Thymus (tissue), 11 donors: ENCODE results near the gene ITPRID2. TPM values are rescaled to one million over a fixed set of nuclear protein-coding genes. Genes with fewer than 3 reads are reported as not detected.

ENCODE experiments used
- DNase-seq, 9 donors: peaks; one replicate each; pipeline ENCODE4 v3.0.0-alpha.2; 2013; ENCODE audit warnings: low spot score in 9 of 9, low read depth in 6 of 9, missing footprints in 1 of 9
- H3K27ac ChIP-seq, 2 donors: one replicate each; pipeline ENCODE4 v1.5.1; 2013; ENCODE audit warnings: control low read depth in 1 of 2, low read depth in 1 of 2, low read length in 1 of 2, mild to moderate bottlenecking in 1 of 2, moderate library complexity in 1 of 2
- H3K27me3 ChIP-seq, 2 donors: one replicate each; pipeline ENCODE4 v1.5.1; 2013; ENCODE audit warnings: low read length in 1 of 2; ENCODE audit not compliant: control insufficient read depth in 2 of 2, insufficient read depth in 1 of 2
- H3K36me3 ChIP-seq, 2 donors: one replicate each; pipeline ENCODE4 v1.5.1; 2013; ENCODE audit warnings: low read length in 1 of 2, mild to moderate bottlenecking in 1 of 2, moderate library complexity in 1 of 2; ENCODE audit not compliant: control insufficient read depth in 2 of 2, insufficient read depth in 2 of 2
- H3K4me1 ChIP-seq, 2 donors: one replicate each; pipeline ENCODE4 v1.5.1; 2013; ENCODE audit warnings: low read length in 2 of 2; ENCODE audit not compliant: control insufficient read depth in 2 of 2, insufficient read depth in 2 of 2
- H3K4me3 ChIP-seq, 2 donors: one replicate each; pipeline ENCODE4 v1.5.1; 2013; ENCODE audit warnings: low read length in 2 of 2, control low read depth in 1 of 2, mild to moderate bottlenecking in 1 of 2
- H3K9me3 ChIP-seq, 2 donors: one replicate each; pipeline ENCODE4 v1.5.1; 2013; ENCODE audit warnings: low read length in 1 of 2, mild to moderate bottlenecking in 1 of 2; ENCODE audit not compliant: control insufficient read depth in 2 of 2, insufficient read depth in 1 of 2
- WGBS: extraction: QIAGEN DNeasy Blood & Tissue Kit; methylation state at CpG from one replicate; pipeline ENCODE4 v1.1.7; 2013; 5-methylcytosine and 5-hydroxymethylcytosine counted together
- polyA plus RNA-seq: library from polyadenylated mRNA; stranded (reverse); fragments of 200-250 nt; gene quantifications from one replicate; pipeline ENCODE4 v1.2.3, GENCODE V29; 2013
- total RNA-seq: library from RNA; stranded (reverse); fragments of 120-200 nt; gene quantifications from one replicate; pipeline ENCODE4 v1.2.4, GENCODE V29; 2013
- donor health status: healthy.

Gene ITPRID2
- total and polyA plus RNA-seq, 2 donors, result 57.0 to 60.2 TPM

DNA sequence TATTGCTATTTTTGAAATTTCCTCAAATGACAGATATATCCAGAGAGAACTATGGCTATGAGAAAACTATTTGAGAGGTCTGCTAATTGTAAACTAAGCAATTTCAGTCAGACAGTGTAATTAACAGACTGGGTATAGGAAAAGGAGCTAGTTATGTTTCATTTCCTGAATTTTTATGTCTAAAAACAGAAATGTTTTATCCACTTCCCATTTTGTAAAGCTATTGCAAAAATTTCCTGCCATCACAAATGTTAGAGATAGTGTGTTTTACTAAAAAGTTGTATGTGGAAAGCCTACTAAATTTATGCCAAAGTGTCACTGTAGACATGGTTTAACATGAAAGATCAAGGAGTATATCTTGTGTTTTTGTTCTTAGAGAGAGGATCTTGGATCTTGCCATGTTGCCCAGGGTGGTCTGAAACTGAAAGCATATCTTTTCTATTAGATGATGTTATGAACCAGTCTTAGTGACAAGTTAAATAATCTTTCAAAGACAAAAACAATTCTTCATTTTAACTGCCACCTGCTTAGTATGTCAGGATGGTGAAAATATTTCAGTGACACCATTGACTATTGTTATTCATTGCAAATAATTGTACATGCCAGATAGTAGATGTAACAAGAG, 40.5 kb upstream of the ITPRID2 start:
- DNase-seq, result peak in 1 of 9 donors; percentile 12
- H3K27me3 ChIP-seq, result no peaks in the 10 kb centered on the region
- no peaks in the 10 kb centered on the region for H3K36me3 ChIP-seq
- no peaks in the 10 kb centered on the region for H3K4me1 ChIP-seq
- no peak overlapping the region for H3K4me3 ChIP-seq
- no peak overlapping the region for H3K27ac ChIP-seq
- H3K9me3 ChIP-seq, result no peaks in the 10 kb centered on the region

- Histone ChIP-seq H3K4me3 (no peak overlapping the region), H3K27ac (no peak overlapping the region), H3K27me3 (no peaks in the 10 kb centered on the region), H3K36me3 (no peaks in the 10 kb centered on the region), H3K9me3 (no peaks in the 10 kb centered on the region), H3K4me1 (no peaks in the 10 kb centered on the region)
- no peak for DNase-seq
Measured at GRCh38 chr2:181851726-181852125, 39.8 kb upstream of the ITPRID2 start.

GRCh38 chr2:181853696-181854095, 37.8 kb upstream of the ITPRID2 start:
- H3K4me1 ChIP-seq, result no peaks in the 10 kb centered on the region
- no peaks in the 10 kb centered on the region for H3K27me3 ChIP-seq
- H3K4me3 ChIP-seq, result no peak overlapping the region
- H3K9me3 ChIP-seq, result no peaks in the 10 kb centered on the region
- no peak overlapping the region for H3K27ac ChIP-seq
- H3K36me3 ChIP-seq, result no peaks in the 10 kb centered on the region
- no peak for DNase-seq

GRCh38 chr2:181857483-181857882, 34.0 kb upstream of the ITPRID2 start:
- Histone ChIP-seq H3K27ac (no peak overlapping the region), H3K36me3 (no peaks in the 10 kb centered on the region), H3K9me3 (no peaks in the 10 kb centered on the region), H3K4me1 (no peaks in the 10 kb centered on the region), H3K4me3 (no peak overlapping the region), H3K27me3 (no peaks in the 10 kb centered on the region)
- WGBS, result 99% methylated on average over 1 of the region's 1 CpG
- no peak for DNase-seq

DNA sequence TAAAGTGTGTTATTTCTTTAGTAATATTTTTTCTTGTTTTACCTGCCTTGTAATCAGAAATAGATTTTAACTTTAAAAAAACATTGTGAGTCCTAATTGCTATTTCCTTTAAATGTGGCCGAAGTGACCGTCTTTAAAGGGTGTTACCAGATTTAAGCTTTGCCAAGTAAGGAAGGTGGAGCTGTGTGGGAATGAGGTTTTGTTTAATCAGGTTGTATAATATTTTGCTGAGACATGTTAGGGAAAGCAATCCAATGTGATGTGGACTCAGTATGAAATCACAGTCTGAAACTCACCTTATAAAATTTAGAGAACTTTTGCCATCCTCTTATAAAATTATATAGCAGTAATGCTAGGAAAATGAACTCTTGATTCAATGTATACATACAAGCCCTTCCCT, 32.9 kb upstream of the ITPRID2 start:
- over 99% methylated on average over 2 of the region's 2 CpGs for WGBS
- Histone ChIP-seq H3K27ac (no peak overlapping the region), H3K9me3 (no peaks in the 10 kb centered on the region), H3K4me1 (no peaks in the 10 kb centered on the region), H3K36me3 (no peaks in the 10 kb centered on the region), H3K27me3 (no peaks in the 10 kb centered on the region), H3K4me3 (no peak overlapping the region)
- DNase-seq, result no peak

DNA sequence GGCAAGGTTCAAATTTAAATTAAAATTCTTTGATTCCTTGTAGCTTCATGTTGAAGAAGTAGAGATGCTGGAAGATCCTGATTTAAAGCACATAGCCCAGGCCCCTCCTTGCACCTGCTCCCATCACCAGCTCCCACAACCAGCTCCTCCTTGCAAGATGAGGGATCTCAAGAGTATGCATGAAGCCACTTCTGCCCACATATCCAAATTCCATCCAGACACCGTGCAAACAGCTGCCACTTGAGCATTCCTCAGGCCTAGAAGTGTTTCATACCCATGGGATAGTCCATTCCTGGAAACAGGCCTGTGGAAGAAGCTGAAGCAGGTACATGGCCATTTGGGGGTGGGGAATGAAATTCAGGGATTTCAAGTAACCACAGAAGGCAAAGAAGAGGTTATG, 32.4 kb upstream of the ITPRID2 start:
- Histone ChIP-seq H3K4me3 (no peak overlapping the region), H3K4me1 (no peaks in the 10 kb centered on the region), H3K36me3 (no peaks in the 10 kb centered on the region), H3K27ac (no peak overlapping the region), H3K9me3 (no peaks in the 10 kb centered on the region), H3K27me3 (no peaks in the 10 kb centered on the region)
- WGBS, result 88% methylated on average over 1 of the region's 1 CpG
- no peak for DNase-seq

- DNase-seq, result no peak
- Histone ChIP-seq H3K9me3 (no peaks in the 10 kb centered on the region), H3K4me1 (no peaks in the 10 kb centered on the region), H3K27me3 (no peaks in the 10 kb centered on the region), H3K4me3 (no peak overlapping the region), H3K27ac (no peak overlapping the region), H3K36me3 (no peaks in the 10 kb centered on the region)
Measured at GRCh38 chr2:181859803-181860202, 31.7 kb upstream of the ITPRID2 start.

DNA sequence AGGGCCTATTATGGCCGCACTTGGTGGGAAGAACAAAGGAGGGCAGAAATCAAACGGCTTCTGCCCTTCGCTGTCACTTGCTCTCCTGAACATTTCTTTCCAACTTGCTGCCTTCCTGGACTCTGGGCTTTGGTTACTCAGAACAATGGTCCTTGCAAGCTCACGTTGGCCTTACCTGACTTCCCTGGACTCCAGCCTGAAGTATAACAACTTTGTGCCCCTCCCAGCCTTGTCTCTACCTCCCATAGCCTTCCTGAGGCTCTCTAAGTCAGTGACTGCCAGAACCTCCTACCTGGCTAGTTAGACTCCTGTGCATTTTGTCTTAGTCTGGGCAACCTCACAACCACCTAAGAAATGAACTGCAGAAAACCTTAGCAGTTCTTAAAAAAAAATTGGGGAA, 30.2 kb upstream of the ITPRID2 start:
- H3K9me3 ChIP-seq, result no peaks in the 10 kb centered on the region
- H3K27ac ChIP-seq, result no peak overlapping the region
- no peak overlapping the region for H3K4me3 ChIP-seq
- H3K27me3 ChIP-seq, result no peaks in the 10 kb centered on the region
- H3K36me3 ChIP-seq, result no peaks in the 10 kb centered on the region
- 94% methylated on average over 4 of the region's 4 CpGs for WGBS
- DNase-seq, result no peak
- no peaks in the 10 kb centered on the region for H3K4me1 ChIP-seq

DNA sequence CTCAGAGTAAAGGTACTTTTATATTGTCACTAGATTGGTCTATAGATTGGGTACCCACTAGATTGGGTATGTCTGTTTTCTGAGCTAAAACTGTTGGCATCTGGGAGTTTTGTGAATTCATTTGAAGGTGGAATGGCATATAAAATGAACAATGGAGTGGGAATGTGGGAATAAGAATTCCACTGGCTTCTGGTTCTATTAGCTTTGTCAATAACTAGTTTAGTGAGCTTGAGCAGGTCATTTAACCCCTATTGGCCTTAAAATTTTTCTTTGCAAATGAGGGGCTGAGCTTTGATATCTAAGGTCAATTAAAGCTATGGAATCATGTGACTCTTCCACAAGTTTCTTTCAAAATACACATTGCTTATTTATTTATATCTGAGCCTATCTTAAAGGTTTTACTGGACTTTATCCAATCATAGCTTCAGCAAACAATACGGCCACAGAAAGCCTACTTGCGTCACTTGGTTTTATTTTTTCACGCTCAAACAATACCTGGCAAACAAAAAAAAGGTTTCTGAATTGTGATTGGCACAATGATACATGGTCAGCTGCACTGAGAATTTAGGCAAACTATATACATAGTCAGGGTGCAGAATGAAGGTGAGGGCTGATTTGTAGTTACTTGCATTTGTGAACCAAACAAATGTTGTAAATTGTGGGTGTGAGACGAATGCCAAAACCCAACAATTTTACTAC, 28.8 kb upstream of the ITPRID2 start:
- Histone ChIP-seq H3K36me3 (no peaks in the 10 kb centered on the region), H3K4me1 (no peaks in the 10 kb centered on the region), H3K4me3 (no peak overlapping the region), H3K27ac (no peak overlapping the region), H3K9me3 (no peaks in the 10 kb centered on the region), H3K27me3 (no peaks in the 10 kb centered on the region)
- DNase-seq, result no peak
- 97% methylated on average over 4 of the region's 4 CpGs for WGBS
